Choroid plexus epithelial cell (primary cell): ENCODE results near the gene C4orf50.

ENCODE experiments used
- DNase-seq: peaks from one replicate; pipeline ENCODE4 v3.0.0-alpha.2; 2010; ENCODE audit warnings: low read depth
- H3K4me3 ChIP-seq: 2 replicates; pipeline ENCODE4 v1.5.1; 2011; ENCODE audit warnings: low read depth, mild to moderate bottlenecking, control low read depth, low read length, moderate library complexity
- TF ChIP-seq, protein P1 (sequence below): conservative IDR thresholded peaks from 2 replicates; pipeline ENCODE4 v1.5.1; 2011; ENCODE audit warnings: low read depth, mild to moderate bottlenecking, control low read depth, inconsistent platforms, low read length, moderate library complexity

C4orf50 gene

GRCh38 chr4:6050551-6050950 lies 32.3 kb upstream of the C4orf50 start:
- TF ChIP-seq, protein P1, sequence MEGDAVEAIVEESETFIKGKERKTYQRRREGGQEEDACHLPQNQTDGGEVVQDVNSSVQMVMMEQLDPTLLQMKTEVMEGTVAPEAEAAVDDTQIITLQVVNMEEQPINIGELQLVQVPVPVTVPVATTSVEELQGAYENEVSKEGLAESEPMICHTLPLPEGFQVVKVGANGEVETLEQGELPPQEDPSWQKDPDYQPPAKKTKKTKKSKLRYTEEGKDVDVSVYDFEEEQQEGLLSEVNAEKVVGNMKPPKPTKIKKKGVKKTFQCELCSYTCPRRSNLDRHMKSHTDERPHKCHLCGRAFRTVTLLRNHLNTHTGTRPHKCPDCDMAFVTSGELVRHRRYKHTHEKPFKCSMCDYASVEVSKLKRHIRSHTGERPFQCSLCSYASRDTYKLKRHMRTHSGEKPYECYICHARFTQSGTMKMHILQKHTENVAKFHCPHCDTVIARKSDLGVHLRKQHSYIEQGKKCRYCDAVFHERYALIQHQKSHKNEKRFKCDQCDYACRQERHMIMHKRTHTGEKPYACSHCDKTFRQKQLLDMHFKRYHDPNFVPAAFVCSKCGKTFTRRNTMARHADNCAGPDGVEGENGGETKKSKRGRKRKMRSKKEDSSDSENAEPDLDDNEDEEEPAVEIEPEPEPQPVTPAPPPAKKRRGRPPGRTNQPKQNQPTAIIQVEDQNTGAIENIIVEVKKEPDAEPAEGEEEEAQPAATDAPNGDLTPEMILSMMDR = no peak
- no peak overlapping the region for H3K4me3 ChIP-seq
- DNase-seq = no peak

GRCh38 chr4:6049985-6050384 lies 31.8 kb upstream of the C4orf50 start:
- no peak overlapping the region for H3K4me3 ChIP-seq
- TF ChIP-seq, protein P1 = no peak
- DNase-seq = no peak

GRCh38 chr4:6049278-6049677 lies 31.0 kb upstream of the C4orf50 start:
- TF ChIP-seq, protein P1 = no peak
- no peak overlapping the region for H3K4me3 ChIP-seq
- DNase-seq = no peak

DNA sequence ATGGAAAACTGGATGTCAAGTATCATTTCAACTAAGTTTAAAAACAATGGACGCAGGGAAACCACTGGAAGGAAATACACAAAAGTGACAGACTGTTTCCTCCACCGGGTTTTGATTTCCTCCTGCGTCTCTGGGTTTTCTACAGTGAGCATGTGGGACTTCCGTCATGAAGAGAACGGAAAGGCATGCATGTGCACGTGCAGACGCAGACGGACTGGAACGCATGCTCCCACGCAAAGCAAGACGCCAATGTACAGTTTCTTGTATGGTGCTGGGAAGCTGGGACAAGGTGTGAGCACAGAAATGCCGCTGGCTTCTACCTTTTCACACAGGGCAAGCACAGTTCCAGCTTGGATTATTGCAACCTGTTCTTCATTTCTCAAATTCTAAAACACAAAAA lies 30.3 kb upstream of the C4orf50 start:
- DNase-seq = no peak
- TF ChIP-seq, protein P1 = no peak
- no peak overlapping the region for H3K4me3 ChIP-seq

DNA sequence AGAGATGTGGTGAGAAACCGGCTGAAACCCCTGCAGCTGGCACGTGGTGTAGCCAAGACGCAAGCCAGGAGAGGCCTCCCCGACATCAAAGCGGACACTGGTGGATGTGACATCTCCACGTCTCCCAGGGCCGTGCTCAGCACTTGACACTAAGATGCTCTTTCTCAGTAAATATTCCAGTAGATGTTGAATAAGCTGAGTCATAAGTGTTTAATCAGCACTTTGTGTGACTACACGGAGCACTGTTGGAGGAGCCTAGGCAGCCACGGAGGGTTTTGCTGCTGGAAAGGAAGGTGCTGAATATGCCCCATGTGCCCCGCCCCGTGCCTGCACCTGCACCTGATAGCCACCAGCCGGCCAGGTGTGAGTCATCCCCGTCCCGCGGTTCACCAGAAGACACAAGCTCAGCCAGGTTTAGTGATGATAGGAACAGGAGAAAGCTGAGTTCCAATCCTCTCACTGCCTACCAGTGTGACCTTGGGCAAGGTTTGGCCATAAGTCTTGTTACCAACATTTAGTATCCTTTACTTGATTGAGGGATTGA lies 29.0 kb upstream of the C4orf50 start:
- TF ChIP-seq, protein P1 = no peak
- DNase-seq = no peak
- no peak overlapping the region for H3K4me3 ChIP-seq

GRCh38 chr4:6046526-6047129 lies 28.4 kb upstream of the C4orf50 start:
- H3K4me3 ChIP-seq = no peak overlapping the region
- TF ChIP-seq, protein P1 = no peak
- no peak for DNase-seq

- DNase-seq = no peak
- no peak overlapping the region for H3K4me3 ChIP-seq
Observed at GRCh38 chr4:6044805-6045204, 26.6 kb upstream of the C4orf50 start.

More at GRCh38 chr4:6044805-6045204, 26.6 kb upstream of the C4orf50 start:
- TF ChIP-seq, protein P1 = no peak
